Limb (tissue), 2 donors: Measurements from ENCODE around the gene TEX10.
A peak's percentile ranks its signal among the peaks of the same experiment; 100 is the strongest.
"Not testable (repeated sequence)": the region's sequence is repeated elsewhere in the genome, so short reads cannot be mapped to it uniquely, and the experiment has no call there.

Source experiments
- DNase-seq, 2 donors: peaks; one replicate each; pipeline ENCODE4 v3.0.0-alpha.2; 2016; ENCODE audit errors: extremely low spot score in 2 of 2

Gene TEX10

DNA sequence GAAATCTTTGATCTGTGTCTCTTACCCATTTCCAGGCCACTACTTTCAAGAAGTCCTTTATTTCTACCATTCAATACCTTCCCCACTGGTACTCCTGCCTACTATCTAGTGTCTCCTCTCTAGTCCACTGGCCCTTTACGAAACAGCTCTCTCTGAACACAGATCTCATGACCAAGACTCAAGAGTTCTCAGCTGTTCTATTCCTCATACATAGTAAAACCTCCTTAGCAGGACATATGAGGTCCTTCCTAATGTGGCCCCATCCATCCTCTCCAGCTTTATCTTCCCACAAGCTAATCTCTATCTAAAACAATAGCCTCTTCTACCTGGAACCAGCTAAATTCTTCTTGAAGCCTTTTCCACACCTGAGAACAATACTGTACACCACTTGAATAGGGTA, 2.6 kb downstream of the TEX10 start:
- DNase-seq, result no peak

DNA sequence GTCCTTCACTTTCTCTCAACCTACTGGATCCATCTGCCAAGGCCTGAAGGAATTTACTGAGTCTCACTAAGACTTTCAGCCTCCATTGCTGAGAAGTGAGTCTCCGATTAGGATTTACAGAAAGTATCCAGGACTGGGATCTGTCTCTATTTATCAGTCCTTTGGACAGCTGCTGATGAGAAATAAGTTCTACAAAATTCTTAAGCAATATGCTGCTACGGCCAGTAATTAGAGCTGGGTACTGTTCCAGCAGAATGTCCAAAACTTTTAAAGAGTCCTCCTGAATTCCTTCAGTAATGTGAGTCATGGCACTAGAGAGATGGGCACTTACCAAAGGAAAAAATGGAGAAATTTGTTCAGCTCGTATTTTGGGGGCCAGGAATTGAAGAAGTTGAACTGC, 5.9 kb downstream of the TEX10 start:
- no peak for DNase-seq

DNA sequence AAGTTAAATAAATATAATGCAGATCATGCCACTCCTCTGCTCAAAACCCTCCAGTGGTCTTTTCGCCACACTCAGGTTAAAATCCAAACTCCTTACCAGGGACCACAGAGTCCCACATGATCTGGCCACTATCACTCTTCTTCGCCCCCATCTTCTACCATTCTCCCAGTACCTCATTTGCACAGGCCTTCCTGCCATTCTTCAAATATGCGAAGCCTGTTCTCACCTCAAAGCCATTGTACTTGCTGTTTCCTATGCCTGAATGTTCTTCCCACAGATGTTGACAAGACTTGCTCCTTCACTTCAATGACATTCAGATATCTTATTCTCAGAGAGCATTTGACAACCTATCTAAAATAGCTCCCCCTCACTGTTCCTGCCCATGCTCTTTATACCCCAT, 10.9 kb downstream of the TEX10 start:
- DNase-seq, result no peak

DNA sequence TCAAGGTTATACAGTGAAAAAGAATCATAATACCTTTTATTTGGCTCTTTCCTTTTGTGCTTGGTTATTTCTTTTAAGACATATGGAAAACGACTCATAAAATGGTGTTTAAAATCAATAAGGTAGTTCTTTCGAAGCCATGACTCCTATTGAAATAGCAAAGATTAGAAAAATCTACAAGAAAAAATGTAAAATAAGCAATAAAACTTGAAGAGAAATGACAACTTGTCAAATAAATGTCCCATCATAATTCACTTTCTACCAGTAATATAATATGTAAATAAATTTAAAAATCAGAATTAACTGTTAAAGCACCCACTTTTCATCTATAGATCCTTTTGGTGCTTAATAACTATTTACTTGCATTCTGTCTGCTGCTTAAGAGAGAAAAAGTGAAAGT, 12.5 kb downstream of the TEX10 start:
- DNase-seq, result no peak

DNA sequence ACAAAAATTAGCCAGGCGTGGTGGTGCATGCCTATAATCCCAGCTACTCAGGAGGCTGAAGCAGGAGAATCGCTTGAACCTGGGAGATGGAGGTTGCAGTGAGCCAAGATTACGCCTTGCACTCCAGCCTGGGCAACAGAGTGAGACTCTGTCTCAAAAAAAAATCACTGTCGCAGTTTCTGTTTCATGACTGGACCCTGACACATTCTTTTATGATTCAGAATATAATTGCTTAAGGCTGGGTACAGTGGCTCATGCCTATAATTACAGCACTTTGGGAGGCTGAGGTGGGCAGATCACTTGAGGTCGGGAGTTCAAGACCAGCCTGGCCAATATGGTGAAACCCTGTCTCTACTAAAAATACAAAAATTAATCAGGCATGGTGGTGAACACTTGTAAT, 14.0 kb downstream of the TEX10 start:
- DNase-seq, result not testable (repeated sequence)

DNA sequence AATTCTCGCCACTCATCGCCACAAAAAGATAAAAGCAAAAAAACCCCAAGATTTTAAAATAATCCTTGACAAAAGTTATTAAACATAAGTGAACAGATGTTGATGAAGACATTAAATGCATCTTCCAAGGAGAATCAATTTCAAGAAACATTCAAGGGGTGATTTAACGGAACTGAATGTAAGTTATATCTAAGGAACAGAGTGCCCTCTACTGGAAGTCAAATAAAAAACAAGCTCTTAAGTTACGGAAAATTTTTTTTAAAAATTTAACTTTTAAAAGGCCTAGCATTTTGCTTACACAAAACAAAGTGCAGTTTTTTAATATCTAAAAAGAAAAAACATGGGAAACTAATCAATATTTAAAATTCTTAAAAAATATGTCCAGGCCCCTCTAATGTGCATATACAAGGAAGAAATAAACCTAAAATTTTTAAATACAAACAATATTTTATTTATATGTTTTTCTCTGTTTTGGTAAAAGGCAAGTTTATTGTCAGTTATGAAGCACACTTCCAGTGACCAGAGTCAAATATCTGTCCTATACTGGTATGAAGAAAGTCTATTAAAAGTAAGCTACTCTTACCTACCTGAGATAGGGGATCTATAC, 28.0 kb downstream of the TEX10 start:
- peak in 1 of 2 donors; percentile 78 for DNase-seq

DNA sequence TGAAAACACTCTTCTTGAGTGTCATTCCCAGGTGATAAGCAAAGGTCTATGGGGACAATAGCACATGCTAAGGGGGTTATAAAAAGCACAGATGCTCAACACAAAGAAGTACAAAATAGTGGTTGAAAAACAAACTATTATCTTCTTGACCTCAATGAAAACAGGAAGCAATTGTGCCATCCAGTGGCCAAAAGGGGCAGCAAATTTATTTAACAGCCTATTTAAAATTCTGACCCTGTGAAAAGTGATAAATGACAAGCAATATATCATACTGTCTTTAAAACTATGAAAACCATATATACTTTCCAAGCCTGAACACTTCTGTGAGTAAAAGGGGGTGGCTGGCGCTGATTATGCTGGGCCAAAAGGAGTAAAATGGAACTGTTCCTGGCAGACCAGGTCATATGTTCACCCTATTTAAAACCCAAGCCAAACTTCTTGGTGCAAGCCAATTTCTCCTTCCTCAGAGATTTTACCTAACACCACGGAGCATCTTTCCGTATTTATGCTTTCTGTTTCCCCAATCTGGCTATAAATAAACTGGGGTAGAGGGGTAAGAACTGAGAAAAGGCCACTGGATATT, 29.7 kb downstream of the TEX10 start:
- DNase-seq, result peak; percentile 29 to 46

DNA sequence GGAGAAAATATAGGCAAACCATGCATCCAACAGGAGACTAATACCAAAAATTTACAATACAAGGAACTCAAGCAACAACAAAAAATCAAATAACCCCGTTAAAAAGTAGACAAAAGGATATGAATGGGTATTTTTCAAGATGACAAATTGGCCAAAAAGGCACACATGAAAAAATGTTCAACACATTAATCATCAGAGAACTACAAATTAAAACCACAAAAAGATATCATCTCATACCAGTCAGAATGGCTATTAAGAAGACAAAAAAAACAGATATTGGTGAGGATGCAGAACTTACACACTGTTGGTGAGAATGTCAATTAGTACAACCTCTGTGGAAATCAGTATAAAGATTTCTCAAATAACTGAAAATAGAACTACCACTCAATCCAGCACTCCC, 35.0 kb downstream of the TEX10 start:
- DNase-seq, result no peak

DNA sequence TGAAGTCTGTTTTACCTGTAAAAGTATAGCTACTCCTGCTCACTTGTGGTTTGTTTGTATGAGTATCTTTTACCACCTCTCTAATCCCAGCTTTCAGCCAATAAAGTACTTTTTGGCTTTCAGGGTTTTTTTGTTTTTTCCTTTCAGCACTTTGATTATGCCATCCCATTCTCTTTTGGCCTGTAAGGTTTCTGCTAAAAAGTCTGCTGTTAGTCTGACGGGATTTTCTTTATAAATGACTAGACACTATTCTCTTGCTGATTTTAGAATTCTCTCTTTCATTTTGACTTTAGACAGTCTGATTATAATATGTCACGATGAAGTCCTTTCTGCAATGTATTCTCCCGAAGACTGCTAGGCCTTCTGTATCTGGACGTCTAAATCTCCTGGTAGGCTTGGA, 37.2 kb downstream of the TEX10 start:
- no peak for DNase-seq

DNA sequence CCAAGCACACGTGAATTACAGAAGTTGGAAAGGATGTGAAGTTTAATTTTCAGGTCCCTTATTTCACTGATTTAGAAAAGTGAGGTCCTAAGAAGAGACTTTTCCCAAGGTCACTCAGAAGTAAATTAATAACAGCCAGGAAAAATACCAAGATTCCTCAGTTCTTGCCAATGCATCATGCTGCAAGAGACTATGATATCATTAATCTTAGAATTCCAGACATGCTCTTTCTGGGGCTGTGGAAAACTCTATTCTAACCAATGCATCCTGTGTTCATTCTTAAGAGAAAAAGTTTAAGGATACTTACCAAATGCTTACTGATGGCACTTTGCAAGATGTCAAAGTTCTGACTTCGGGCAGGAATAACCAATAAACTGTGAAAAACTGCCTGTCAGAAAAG, 42.8 kb downstream of the TEX10 start:
- no peak for DNase-seq

DNA sequence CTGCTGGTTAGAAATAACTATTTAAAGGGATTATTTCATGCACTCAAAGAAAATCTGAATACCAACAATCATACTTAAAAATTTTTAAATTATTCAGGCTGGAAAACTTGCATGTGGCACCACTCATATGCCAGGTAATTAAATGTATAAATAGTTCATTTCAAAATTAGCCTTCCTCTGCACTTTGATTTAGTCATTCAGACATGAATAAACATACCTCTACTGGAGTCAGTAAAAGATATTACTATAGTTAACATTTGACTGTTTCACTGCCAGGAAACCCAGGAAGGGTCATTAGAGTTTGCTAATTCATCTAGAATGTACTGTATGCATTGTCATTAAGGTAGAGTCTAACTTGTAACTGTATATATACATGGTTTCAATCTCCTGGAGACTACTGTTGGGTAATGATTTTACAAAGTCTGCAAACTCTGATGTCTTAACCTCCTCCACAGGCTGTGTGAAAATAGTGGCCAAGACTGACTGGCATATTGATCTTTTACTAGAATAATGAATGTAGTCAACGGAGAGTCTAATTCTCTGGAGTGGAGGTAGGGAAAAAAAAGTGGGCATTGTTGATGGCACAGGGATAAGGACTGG, 43.7 kb downstream of the TEX10 start:
- DNase-seq, result no peak

DNA sequence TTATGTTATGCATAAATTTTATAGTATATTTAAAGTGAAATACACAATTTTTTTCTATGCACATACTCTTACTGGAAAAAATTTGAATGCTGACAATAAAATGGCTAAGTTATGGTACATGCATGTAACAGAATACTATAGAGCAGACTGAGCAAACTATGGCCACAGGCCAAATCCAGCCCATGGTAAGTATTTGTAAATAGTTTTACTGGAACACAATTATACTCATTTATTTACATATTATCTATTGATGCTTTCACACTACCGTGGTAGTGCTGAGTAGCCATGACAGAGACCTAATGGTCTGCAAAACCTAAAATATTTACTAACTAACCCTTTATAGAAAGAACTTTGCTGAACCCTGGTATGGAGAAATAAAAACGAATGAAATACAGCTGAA, 45.7 kb downstream of the TEX10 start:
- no peak for DNase-seq

DNA sequence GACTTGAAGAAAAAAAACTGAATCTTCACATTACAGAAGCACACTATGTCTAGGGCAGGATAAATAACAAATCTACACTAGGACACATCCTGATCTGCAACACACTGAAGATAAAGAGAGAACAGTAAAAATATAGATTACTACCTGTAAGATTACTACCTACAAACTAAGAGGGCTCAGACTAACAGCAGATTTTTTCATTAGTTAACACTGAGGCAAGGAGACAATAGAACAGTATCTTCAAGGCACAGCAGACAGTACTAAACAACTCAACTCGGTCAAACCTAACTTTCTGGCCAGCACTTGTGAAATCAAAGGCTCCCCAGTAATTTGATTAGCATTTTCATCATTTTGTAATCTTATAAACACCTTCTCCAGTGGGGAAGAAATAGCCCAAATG, 46.5 kb downstream of the TEX10 start:
- no peak for DNase-seq

DNA sequence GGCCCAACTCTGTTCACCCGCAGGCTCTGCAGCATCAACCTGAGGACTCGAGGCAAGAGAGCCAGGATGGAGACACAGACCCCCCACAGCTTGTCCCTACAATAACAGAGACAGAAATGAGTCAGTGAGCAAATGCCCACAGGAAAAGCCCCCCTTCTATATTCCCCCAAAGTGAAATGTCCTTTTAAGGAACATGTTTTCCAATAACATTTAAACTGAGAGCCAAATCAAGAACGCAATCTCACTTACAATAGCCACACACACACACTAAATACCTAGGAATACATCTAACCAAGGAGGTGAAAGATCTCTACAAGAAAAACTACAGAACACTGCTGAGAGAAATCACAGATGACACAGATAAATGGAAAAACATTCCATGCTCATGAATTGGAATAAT, 49.0 kb downstream of the TEX10 start:
- DNase-seq, result no peak

DNA sequence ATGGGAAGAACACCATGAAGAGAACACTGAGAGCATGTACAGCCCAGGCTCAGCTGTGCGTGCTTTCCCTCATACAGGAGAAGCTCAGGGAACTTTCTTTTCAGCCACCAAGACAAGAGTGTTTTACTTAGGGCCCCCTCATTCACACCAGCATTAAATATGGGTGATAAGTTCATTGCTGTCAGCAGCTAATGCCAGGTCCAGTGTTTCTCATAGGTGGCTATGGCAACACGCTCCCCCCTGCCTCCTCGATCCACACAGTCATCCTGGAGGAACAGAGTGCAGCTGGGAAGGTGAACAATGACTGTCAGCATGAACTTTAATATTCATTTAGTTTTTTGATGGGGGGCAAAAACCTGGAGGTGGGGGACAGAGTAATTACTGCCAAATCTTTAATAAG, 54.4 kb downstream of the TEX10 start:
- DNase-seq, result no peak

DNA sequence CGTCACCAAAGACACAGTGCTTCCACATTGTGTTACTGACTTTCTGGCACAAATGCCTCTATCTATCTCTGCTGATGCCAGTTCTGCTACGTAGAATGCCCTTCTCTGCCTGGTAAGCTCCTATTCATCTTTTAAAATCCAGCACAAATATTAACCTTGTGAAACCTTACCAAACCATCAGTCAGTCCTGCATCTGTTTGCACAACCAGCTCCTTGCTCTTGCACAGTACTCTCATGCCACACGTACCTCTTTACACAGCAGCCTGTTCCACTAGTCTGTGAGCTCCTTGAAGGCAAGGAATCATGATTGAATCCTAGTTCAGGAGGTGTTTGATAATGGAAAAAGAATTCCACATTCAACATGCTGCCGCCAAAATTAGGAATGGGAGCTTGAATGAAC, 56.3 kb downstream of the TEX10 start:
- no peak for DNase-seq

DNA sequence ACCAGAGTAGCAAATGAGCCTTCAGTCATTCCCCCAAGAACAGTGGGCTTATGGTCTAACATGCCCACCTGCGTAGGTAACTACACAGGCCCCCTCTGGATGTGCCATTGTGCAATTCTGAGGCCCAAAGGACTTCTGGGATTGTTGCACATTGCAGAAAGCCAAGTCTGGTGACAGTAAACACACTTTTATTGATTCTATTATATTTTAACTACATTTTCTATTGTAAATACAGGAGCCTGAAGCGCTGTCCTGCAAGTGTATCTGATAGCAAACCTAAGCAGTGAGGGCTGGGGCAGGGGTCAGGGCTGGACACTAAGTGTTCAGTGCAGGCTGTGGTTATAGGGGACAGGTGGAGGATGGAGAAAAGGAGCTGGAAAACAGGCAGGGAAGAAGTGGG, 57.5 kb downstream of the TEX10 start:
- no peak for DNase-seq

DNA sequence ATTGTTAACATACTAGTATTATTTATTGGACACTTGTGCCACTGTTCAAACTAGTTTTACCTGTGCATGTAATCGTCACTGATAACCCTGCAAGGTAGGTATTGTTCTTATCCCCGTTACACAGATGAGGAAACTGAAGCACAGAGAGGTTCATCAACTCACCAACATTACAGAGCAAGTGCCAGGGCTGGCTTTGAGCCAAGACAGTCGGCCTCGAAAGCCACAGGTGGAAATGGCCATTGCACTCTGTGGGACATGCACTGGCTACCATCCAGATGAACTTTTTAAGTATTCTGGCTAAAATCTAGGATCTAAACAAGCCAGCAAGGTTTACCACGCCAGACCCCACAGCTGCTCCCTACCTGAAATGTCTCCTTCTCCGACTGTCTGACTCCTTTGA, 57.9 kb downstream of the TEX10 start:
- DNase-seq, result no peak

DNA sequence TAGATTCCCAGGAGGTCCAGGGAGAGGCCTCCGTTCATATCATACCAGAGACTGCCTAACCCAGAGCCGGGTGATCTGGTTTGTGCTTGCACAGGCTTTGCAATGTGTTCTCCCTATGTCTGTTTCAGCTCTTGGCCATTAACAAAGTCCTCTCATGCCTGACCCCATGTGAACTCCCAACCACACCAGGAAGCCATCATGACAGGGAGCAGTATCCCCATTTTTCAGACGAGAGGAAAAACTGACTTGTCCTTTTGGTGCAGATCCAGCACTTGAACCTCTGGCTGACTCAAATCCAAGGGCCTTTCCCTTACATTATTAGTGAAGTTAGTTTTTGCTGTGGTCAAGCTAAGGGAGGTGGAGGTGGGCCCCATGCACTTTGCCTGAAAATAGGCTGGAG, 58.4 kb downstream of the TEX10 start:
- no peak for DNase-seq

DNA sequence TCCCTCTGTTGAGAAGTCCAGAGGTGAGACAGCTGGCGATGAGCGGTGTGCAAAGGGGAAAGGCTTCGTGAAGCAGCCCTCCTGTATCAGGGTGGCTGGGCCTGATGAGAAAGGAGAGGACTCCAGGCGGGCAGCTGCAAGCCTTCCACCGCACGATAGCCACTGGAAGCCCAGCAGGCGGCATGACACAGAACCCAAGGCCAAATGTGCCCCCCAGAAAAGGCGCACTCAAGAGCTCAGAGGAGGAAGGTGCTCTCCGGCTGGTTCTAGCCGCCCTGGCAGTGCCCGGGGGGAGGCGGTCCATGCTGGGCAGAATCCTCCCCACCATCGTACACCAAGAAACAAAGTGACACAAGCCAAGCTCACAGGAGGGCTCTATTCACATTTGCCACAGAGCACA, 60.3 kb downstream of the TEX10 start:
- DNase-seq, result no peak

DNA sequence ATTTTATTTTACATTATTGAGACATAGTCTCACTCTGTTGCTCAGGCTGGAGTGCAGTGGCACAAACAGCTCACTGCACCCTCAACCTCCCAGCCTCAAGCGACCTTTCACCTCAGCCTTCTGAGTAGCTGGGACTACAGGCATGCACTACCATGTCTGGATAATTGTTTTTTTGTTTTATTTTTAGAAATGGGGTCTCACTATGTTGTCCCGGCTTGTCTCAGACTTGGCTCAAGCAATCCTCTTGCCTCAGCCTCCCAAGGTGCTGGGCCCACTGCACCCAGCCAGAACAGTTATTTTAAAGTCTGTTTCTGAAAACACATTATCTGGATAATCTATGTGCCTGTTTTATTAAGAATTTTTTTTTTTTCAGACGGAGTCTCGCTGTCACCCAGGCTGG, 62.0 kb downstream of the TEX10 start:
- DNase-seq, result no peak

DNA sequence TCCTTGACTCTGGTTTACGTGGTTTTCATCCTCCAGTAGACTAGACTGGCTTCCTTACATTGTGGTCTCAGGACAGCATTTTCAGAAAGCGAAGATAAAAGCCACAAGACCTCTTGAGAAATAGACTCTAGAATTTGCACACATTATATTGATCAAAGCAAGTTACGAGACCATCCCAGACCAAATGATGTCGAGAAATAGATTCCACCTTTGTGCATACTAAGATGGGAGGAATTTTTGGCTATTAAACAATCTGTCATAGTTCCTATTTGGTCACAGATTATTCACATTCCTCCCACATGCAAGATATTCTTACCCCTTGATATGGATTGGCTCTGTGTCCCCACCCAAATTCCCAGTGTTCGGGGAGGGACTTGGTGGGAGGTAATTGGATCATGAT, 65.6 kb downstream of the TEX10 start:
- no peak for DNase-seq

DNA sequence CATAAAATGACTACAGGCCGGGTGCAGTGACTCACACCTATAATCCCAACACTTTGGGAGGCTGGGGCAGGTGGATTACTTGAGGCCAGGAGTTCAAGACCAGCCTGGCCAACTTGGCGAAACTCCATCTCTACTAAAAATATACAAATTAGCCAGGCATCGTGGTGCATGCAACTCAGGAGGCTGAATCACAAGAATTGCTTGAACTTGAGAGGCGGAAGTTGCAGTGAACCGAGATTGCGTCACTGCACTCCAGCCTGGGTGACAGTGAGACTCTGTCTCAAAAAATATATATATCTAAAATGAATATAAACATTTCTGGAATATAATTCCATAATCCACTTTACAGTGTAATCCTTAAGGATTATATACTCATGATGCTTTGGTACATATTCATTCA, 66.5 kb downstream of the TEX10 start:
- DNase-seq, result no peak

DNA sequence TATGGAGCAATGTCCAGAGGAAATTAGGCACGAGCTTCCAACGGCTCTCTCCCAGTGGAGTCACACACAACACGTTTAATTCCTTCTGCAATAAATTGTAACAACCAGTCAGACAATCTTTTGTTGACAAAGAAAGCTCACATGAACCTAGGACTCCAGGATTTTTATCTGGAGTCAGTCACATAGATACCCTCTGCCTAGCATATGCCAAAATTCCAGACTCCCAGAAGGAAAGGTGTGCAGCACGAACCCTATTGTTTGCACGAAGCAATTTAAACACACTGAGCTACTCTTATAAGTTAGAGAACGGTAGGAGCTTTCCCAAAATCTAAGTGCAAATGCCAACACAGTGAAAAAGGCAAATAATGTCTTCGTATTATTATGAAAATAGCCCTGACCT, 67.1 kb downstream of the TEX10 start:
- no peak for DNase-seq
